Sigmoid colon (tissue), 7 donors: Measurements from ENCODE around the gene LTB4R. TPM values are rescaled to one million over a fixed set of nuclear protein-coding genes. Genes with fewer than 3 reads are reported as not detected.

ENCODE experiments used
- DNase-seq: peaks from one replicate; pipeline ENCODE4 v3.0.0-alpha.2; 2019
- H3K27ac ChIP-seq, 4 donors: fragments of 200-600 bp; sonication (generic); one replicate each; pipeline ENCODE4 v1.5.1; 2016 to 2019; ENCODE audit warnings: mild to moderate bottlenecking in 1 of 4
- H3K27me3 ChIP-seq, 3 donors: fragments of 200-600 bp; sonication (generic); one replicate each; pipeline ENCODE4 v1.5.1; 2019; ENCODE audit warnings: mild to moderate bottlenecking in 1 of 3
- H3K36me3 ChIP-seq, 4 donors: fragments of 200-600 bp; sonication (generic); one replicate each; pipeline ENCODE4 v1.5.1; 2016 to 2019
- H3K4me1 ChIP-seq, 4 donors: fragments of 200-600 bp; sonication (generic); one replicate each; pipeline ENCODE4 v1.5.1; 2017 to 2019
- H3K4me3 ChIP-seq, 4 donors: fragments of 200-600 bp; sonication (generic); one replicate each; pipeline ENCODE4 v1.5.1; 2017 to 2019; ENCODE audit warnings: mild to moderate bottlenecking in 2 of 4, moderate library complexity in 1 of 4
- H3K9me3 ChIP-seq, 4 donors: fragments of 200-600 bp in 3 of 4; sonication (generic) in 3 of 4; one replicate each; pipeline versions ENCODE4 v1.5.1 to v1.6.1; 2013 to 2019
- CTCF ChIP-seq, 4 experiments: fragments of 450-650 bp in 3 of 4; fragments of 200-600 bp in 1 of 4; IDR thresholded peaks; one replicate each; pipeline ENCODE4 v1.5.1; 2016 to 2019; ENCODE audit warnings: antibody characterized with exemption in 4 of 4, mild to moderate bottlenecking in 3 of 4, moderate library complexity in 2 of 4
- EP300 ChIP-seq, 4 donors: sonication (generic); formaldehyde crosslinking; IDR thresholded peaks; one replicate each; pipeline ENCODE4 v1.6.1; 2017; ENCODE audit warnings: antibody characterized with exemption in 4 of 4
- POLR2A ChIP-seq, 2 donors: fragments of 450-650 bp; IDR thresholded peaks; one replicate each; pipeline ENCODE4 v1.6.1; 2016; ENCODE audit warnings: antibody characterized with exemption in 2 of 2, mild to moderate bottlenecking in 2 of 2, moderate library complexity in 2 of 2
- POLR2AphosphoS5 ChIP-seq, 4 donors: sonication (generic); formaldehyde crosslinking; IDR thresholded peaks; one replicate each; pipeline ENCODE4 v1.6.1; 2017; ENCODE audit warnings: antibody characterized with exemption in 4 of 4
- WGBS, 2 donors: extraction: QIAGEN DNeasy Blood & Tissue Kit; methylation state at CpG; one replicate each; pipeline ENCODE4 v1.1.7; 2013; 5-methylcytosine and 5-hydroxymethylcytosine counted together
- intact Hi-C: fragments of 100-400 bp; cut with DNase I; formaldehyde crosslinking; loops from one replicate; pipeline ENCODE4 v1.15.1; 2023
- polyA plus RNA-seq, 3 donors: library from polyadenylated mRNA; stranded (reverse); fragments of 200-250 nt; gene quantifications; one replicate each; pipeline ENCODE4 v1.2.3, GENCODE V29; 2013
- total RNA-seq, 4 donors: library from RNA; depleted of rRNA; stranded (reverse); fragments of >200 nt; gene quantifications; one replicate each; pipeline ENCODE4 v1.1.0, GENCODE V29; 2016
- donor health status: healthy with polysubstance abuse.
- donor health status: Bipolar disorder and iron deficiency.
- donor health status: healthy.

The LTB4R gene
- total and polyA plus RNA-seq, 7 donors, result 0.60 to 9.8 (median 2.1) TPM

GRCh38 chr14:24332268-24332993 lies 21.1 kb downstream of the LTB4R start:
- Histone ChIP-seq H3K9me3 (no peaks in the 10 kb centered on the region), H3K27me3 (peaks cover 8 to 52% (median 49%) of the 10 kb centered on the region in 3 donors), H3K4me3 (peak overlapping the region in 3 of 4 donors; percentile 9 to 19 (median 16)), H3K4me1 (peaks cover 0 to 36% (median 31%) of the 10 kb centered on the region in 4 donors), H3K36me3 (no peaks in the 10 kb centered on the region), H3K27ac (no peak overlapping the region)
- no peak for TF ChIP-seq EP300 (IDR thresholded peaks at IDR 0.05)
- TF ChIP-seq POLR2AphosphoS5 (IDR thresholded peaks at IDR 0.05), result no peak
- TF ChIP-seq POLR2A (IDR thresholded peaks at IDR 0.05), result no peak
- TF ChIP-seq CTCF (IDR thresholded peaks at IDR 0.05), result peak; percentile 66 to 70 (median 68)
- intact Hi-C loops, result loop anchor here (1.0 to 10.0 kb wide), 3 partner anchors 80 to 342 kb away; no protein-coding TSS in a partner anchor
- peak; percentile 81 for DNase-seq
- WGBS, 2 donors, result 3 to 10% methylated on average over 56 of the region's 56 CpGs

- TF ChIP-seq CTCF (IDR thresholded peaks at IDR 0.05) (no peak), POLR2A (IDR thresholded peaks at IDR 0.05) (no peak), POLR2AphosphoS5 (IDR thresholded peaks at IDR 0.05) (peak in 2 of 4 donors; percentile 10 to 41), EP300 (IDR thresholded peaks at IDR 0.05) (no peak)
- no peaks in the 10 kb centered on the region for H3K36me3 ChIP-seq
- WGBS, 2 donors, result 7 to 9% methylated on average over 65 of the region's 65 CpGs
- H3K4me1 ChIP-seq, result peaks cover 0 to 40% (median 31%) of the 10 kb centered on the region in 4 donors
- intact Hi-C loops, result loop anchor here (5.0 to 10.0 kb wide), 2 partner anchors 78 to 340 kb away; no protein-coding TSS in a partner anchor
- peak within 1 kb of the TSS; percentile 16 to 39 (median 30) for H3K4me3 ChIP-seq
- peaks cover 8 to 69% (median 56%) of the 10 kb centered on the region in 3 donors for H3K27me3 ChIP-seq
- H3K9me3 ChIP-seq, result no peaks in the 10 kb centered on the region
- DNase-seq, result no peak
- peak within 1 kb of the TSS; percentile 15 to 70 (median 50) for H3K27ac ChIP-seq
These were observed 23.4 kb downstream of the LTB4R start, which contains the start of gene ADCY4 for GRCh38 chr14:24334431-24335291. ADCY4 (minus strand) TSS chr14:24335071; CDS start chr14:24334652, 419 bp downstream.

GRCh38 chr14:24335461-24336171 lies 24.3 kb downstream of the LTB4R start:
- WGBS, 2 donors, result 80 to 86% methylated on average over 12 of the region's 12 CpGs
- peak overlapping the region in 1 of 4 donors; percentile 39 for H3K4me3 ChIP-seq
- peak overlapping the region; percentile 14 to 70 (median 50) for H3K27ac ChIP-seq
- DNase-seq, result no peak
- H3K9me3 ChIP-seq, result no peaks in the 10 kb centered on the region
- intact Hi-C loops, result loop anchor here (10.0 kb wide), 1 partner anchor 339 kb away; no protein-coding TSS in a partner anchor
- peaks cover 8 to 71% (median 56%) of the 10 kb centered on the region in 3 donors for H3K27me3 ChIP-seq
- H3K4me1 ChIP-seq, result peaks cover 0 to 40% (median 31%) of the 10 kb centered on the region in 4 donors
- TF ChIP-seq CTCF (IDR thresholded peaks at IDR 0.05) (no peak), POLR2AphosphoS5 (IDR thresholded peaks at IDR 0.05) (peak in 1 of 4 donors; percentile 31)
- no peaks in the 10 kb centered on the region for H3K36me3 ChIP-seq

GRCh38 chr14:24337144-24337823 lies 26.0 kb downstream of the LTB4R start:
- H3K27me3 ChIP-seq, result peaks cover 8 to 64% (median 55%) of the 10 kb centered on the region in 3 donors
- intact Hi-C loops, result loop anchor here (10.0 kb wide), 1 partner anchor 338 kb away; no protein-coding TSS in a partner anchor
- no peaks in the 10 kb centered on the region for H3K36me3 ChIP-seq
- no peak overlapping the region for H3K27ac ChIP-seq
- H3K4me3 ChIP-seq, result no peak overlapping the region
- WGBS, 2 donors, result 82 to 91% methylated on average over 7 of the region's 7 CpGs
- H3K9me3 ChIP-seq, result no peaks in the 10 kb centered on the region
- peaks cover 0 to 32% (median 27%) of the 10 kb centered on the region in 4 donors for H3K4me1 ChIP-seq
- DNase-seq, result no peak
- TF ChIP-seq POLR2AphosphoS5 (IDR thresholded peaks at IDR 0.05), result no peak
- no peak for TF ChIP-seq EP300 (IDR thresholded peaks at IDR 0.05)
- no peak for TF ChIP-seq CTCF (IDR thresholded peaks at IDR 0.05)
- TF ChIP-seq POLR2A (IDR thresholded peaks at IDR 0.05), result no peak
